OCI-LY3 (cell line): ENCODE measurements around the gene TSPAN3.

Experiments used
- CTCF ChIP-seq: fragments of 200-600, 300-600 bp; sonication (generic); IDR thresholded peaks from 2 replicates; pipeline ENCODE4 v1.5.1; 2014; ENCODE audit warnings: antibody characterized with exemption, low read length, low read depth
- EZH2phosphoT487 ChIP-seq: fragments of 200-600 bp; shearing (Covaris generic); IDR thresholded peaks from 2 replicates; pipeline ENCODE4 v1.6.1; 2018; ENCODE audit warnings: antibody characterized with exemption, mixed run types, low read depth

- TF ChIP-seq CTCF (no peak), EZH2phosphoT487 (no peak)
Measured at GRCh38 chr15:77046704-77047412, 24.1 kb downstream of the TSPAN3 start.
